ENCODE measurements around the gene DNMT3B.

DNA sequence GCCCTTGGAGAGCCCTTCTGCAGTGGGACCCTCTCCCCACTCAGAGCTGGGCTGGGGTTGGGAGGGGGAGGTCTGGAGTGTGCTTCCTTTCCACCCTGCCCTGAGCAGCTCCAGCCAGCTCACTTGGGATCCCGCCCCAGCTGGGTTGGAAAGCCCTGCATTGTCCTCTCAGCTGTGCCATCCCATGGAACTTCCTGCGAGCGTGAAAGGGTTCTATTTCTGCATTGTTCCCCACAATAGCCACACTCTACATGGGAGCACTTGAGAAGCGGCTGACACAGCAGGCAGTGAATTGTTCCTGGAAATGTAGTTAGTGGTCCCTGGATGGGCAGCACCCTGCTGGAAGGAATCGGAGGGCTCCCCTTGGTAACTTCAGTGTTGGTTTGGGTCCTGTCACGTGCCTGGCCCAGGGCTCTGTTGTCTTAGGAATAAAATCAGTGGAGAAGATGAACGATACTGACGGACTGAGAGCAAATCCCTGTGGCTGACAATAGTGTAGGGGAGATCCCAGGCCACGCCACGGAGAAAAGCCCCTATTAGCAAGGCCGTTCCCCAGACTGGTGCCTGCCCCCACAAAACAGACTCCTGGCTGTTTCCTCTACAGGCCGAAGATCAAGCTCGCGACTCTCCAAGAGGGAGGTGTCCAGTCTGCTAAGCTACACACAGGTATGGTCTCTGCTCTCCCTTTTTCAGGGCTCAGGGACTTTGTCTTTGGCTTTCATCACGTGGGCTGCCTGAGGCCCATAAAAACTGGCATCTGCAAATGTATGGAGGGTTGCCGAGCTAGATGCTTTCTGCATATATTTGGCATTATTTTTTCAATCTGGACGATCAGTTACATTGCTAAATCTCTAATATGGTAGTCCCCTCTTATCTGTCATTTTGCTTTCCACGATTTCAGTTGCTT, 18.8 kb downstream of the DNMT3B start:
- TF ChIP-seq POLR2A (IDR thresholded peaks at IDR 0.05) (no peak), CTCF (IDR thresholded peaks at IDR 0.05) (no peak)
